Keratinocyte (primary cell): Measurements from ENCODE around the gene SREBF1. TPM values are rescaled to one million over a fixed set of nuclear protein-coding genes. Genes with fewer than 3 reads are reported as not detected.

Source experiments
- DNase-seq: peaks from one replicate; pipeline ENCODE4 v3.0.0-alpha.2; 2011; ENCODE audit warnings: low read depth, missing footprints, low spot score
- FAIRE-seq: peaks from 2 replicates; lab custom pipeline; 2011; peaks lifted over from hg19 to GRCh38; lab: Jason Lieb, UNC
- H2AFZ ChIP-seq: 2 replicates; pipeline ENCODE4 v1.6.0; 2012; ENCODE audit warnings: low read length, control low read depth, inconsistent platforms; ENCODE audit not compliant: control insufficient read depth
- H3K27ac ChIP-seq: 2 replicates; pipeline ENCODE4 v1.5.1; 2011; ENCODE audit warnings: low read length; ENCODE audit not compliant: control insufficient read depth, insufficient read depth
- H3K27me3 ChIP-seq: 3 replicates; pipeline ENCODE4 v1.6.0; 2011; ENCODE audit warnings: low read length; ENCODE audit not compliant: control insufficient read depth, insufficient read depth; ENCODE audit errors: extremely low read depth
- H3K36me3 ChIP-seq, 2 experiments: 2 replicates in 1 of 2; 3 replicates in 1 of 2; pipeline ENCODE4 v1.5.1; 2011; ENCODE audit warnings: low read length in 2 of 2, mild to moderate bottlenecking in 1 of 2; ENCODE audit not compliant: control insufficient read depth in 2 of 2, insufficient read depth in 2 of 2; ENCODE audit errors: extremely low read depth in 1 of 2
- H3K4me1 ChIP-seq: 3 replicates; pipeline ENCODE4 v1.5.1; 2011; ENCODE audit warnings: low read length; ENCODE audit not compliant: control insufficient read depth, insufficient read depth; ENCODE audit errors: extremely low read depth
- H3K4me2 ChIP-seq: 3 replicates; pipeline ENCODE4 v1.6.0; 2011; ENCODE audit warnings: low read depth, low read length; ENCODE audit not compliant: control insufficient read depth, insufficient read depth; ENCODE audit errors: extremely low read depth
- H3K4me3 ChIP-seq, 3 experiments: fragments of 200-600 bp in 1 of 3; sonication (generic) in 1 of 3; 2 replicates in 2 of 3; 3 replicates in 1 of 3; pipeline ENCODE4 v1.5.1; 2011 to 2016; ENCODE audit warnings: low read length in 3 of 3, mild to moderate bottlenecking in 3 of 3, control low read depth in 2 of 3, inconsistent platforms in 1 of 3, low read depth in 1 of 3, mixed read lengths in 1 of 3, mixed run types in 1 of 3, moderate library complexity in 1 of 3; ENCODE audit not compliant: control insufficient read depth in 2 of 3, insufficient read depth in 2 of 3; ENCODE audit errors: extremely low read depth in 1 of 3
- H3K79me2 ChIP-seq: 2 replicates; pipeline ENCODE4 v1.6.0; 2012; ENCODE audit warnings: low read length; ENCODE audit not compliant: control insufficient read depth, insufficient read depth
- H3K9ac ChIP-seq: 3 replicates; pipeline ENCODE4 v1.6.0; 2011; ENCODE audit warnings: low read length; ENCODE audit not compliant: control insufficient read depth, insufficient read depth; ENCODE audit errors: extremely low read depth
- H3K9me1 ChIP-seq: 3 replicates; pipeline ENCODE4 v1.6.0; 2011; ENCODE audit warnings: low read length; ENCODE audit not compliant: control insufficient read depth, insufficient read depth; ENCODE audit errors: extremely low read depth
- H3K9me3 ChIP-seq: 2 replicates; pipeline ENCODE4 v1.5.1; 2012; ENCODE audit warnings: low read depth, low read length; ENCODE audit not compliant: control insufficient read depth
- H4K20me1 ChIP-seq: 3 replicates; pipeline ENCODE4 v1.6.0; 2011; ENCODE audit warnings: low read length; ENCODE audit not compliant: control insufficient read depth, insufficient read depth; ENCODE audit errors: extremely low read depth
- CTCF ChIP-seq, 3 experiments: IDR thresholded peaks in 1 of 3; conservative IDR thresholded peaks in 1 of 3; optimal IDR thresholded peaks in 1 of 3; 2 replicates in 2 of 3; 3 replicates in 1 of 3; pipeline versions ENCODE3 to v1.5.1; 2011; ENCODE audit warnings: low read length in 3 of 3, mild to moderate bottlenecking in 3 of 3, moderate library complexity in 2 of 3, control low read depth in 1 of 3, inconsistent platforms in 1 of 3; ENCODE audit not compliant: insufficient read depth in 2 of 3; ENCODE audit errors: extremely low read depth in 1 of 3
- EZH2 ChIP-seq: IDR thresholded peaks from one replicate; pipeline ENCODE4 v1.6.1; 2012; ENCODE audit warnings: inconsistent platforms, mild to moderate bottlenecking, low read length, moderate library complexity
- dilution Hi-C: fragments of 300-500 bp; cut with MboI; formaldehyde crosslinking; loops from one replicate; pipeline ENCODE4 v1.7.0; 2020; ENCODE audit warnings: low sequenced_read_pairs; ENCODE audit not compliant: extremely low pct_ligation_motif_present
- polyA plus RNA-seq, 5 experiments: library from polyadenylated mRNA; depleted of rRNA in 3 of 5; stranded (reverse) in 3 of 5; stranded (forward) in 1 of 5; unstranded in 1 of 5; fragments of >200 nt; gene quantifications; 1 replicate in 1 of 5; 2 replicates in 3 of 5; 3 replicates in 1 of 5; pipeline versions ENCODE4 v1.2.1 to v1.2.3, GENCODE V29; 2011 to 2012; ENCODE audit warnings: missing spikeins in 2 of 5, low read depth in 1 of 5, low replicate concordance in 1 of 5

The SREBF1 gene
- polyA plus RNA-seq, 1 donor (not counting 4 experiments of a cell fraction or from before 2014, with no cell fraction given): 51.7 TPM

GRCh38 chr17:17772231-17772630, 64.6 kb downstream of the SREBF1 start:
- Histone ChIP-seq H3K9me3 (no peaks in the 10 kb centered on the region), H3K27me3 (no peaks in the 10 kb centered on the region), H2AFZ (no peak overlapping the region), H3K27ac (no peak overlapping the region), H3K9ac (no peak overlapping the region), H3K36me3 (peaks cover 0 to 6% of the 10 kb centered on the region in 2 experiments), H3K79me2 (peaks cover 60% of the 10 kb centered on the region), H3K4me2 (no peak overlapping the region), H4K20me1 (no peaks in the 10 kb centered on the region), H3K4me3 (no peak overlapping the region), H3K9me1 (no peaks in the 10 kb centered on the region), H3K4me1 (peaks cover 19% of the 10 kb centered on the region)
- TF ChIP-seq CTCF (optimal IDR thresholded peaks at IDR 0.05 in 1 of 3, IDR thresholded peaks at IDR 0.05 in 1 of 3, conservative IDR thresholded peaks at IDR 0.05 in 1 of 3; ENCODE audit: extremely low read depth in 1 of 3, insufficient read depth in 2 of 3, low read length in 3 of 3): no peak
- no peak for TF ChIP-seq EZH2
- DNase-seq (no peak), FAIRE-seq (no peak)
- dilution Hi-C loops: no loop called here

- H3K4me1 ChIP-seq: peaks cover 20% of the 10 kb centered on the region
- no peak overlapping the region for H2AFZ ChIP-seq
- H4K20me1 ChIP-seq: no peaks in the 10 kb centered on the region
- dilution Hi-C loops: no loop called here
- peaks cover 0 to 6% of the 10 kb centered on the region in 2 experiments for H3K36me3 ChIP-seq
- H3K27ac ChIP-seq: no peak overlapping the region
- TF ChIP-seq EZH2: no peak
- TF ChIP-seq CTCF (optimal IDR thresholded peaks at IDR 0.05 in 1 of 3, IDR thresholded peaks at IDR 0.05 in 1 of 3, conservative IDR thresholded peaks at IDR 0.05 in 1 of 3; ENCODE audit: extremely low read depth in 1 of 3, insufficient read depth in 2 of 3, low read length in 3 of 3): no peak
- peaks cover 61% of the 10 kb centered on the region for H3K79me2 ChIP-seq
- no peak overlapping the region for H3K9ac ChIP-seq
- H3K27me3 ChIP-seq: no peaks in the 10 kb centered on the region
- H3K9me3 ChIP-seq: no peaks in the 10 kb centered on the region
- no peak overlapping the region for H3K4me2 ChIP-seq
- H3K9me1 ChIP-seq: no peaks in the 10 kb centered on the region
- FAIRE-seq (no peak), DNase-seq (no peak)
- H3K4me3 ChIP-seq: no peak overlapping the region
Measured at GRCh38 chr17:17771498-17772201, 65.1 kb downstream of the SREBF1 start.
